ENCODE data around the gene NAGK. TPM values are rescaled to one million over a fixed set of nuclear protein-coding genes. Genes with fewer than 3 reads are reported as not detected.

Gene NAGK
- total RNA-seq, 1 donor from 2014 or later = 96.2 TPM

GRCh38 chr2:71108091-71108490, 39.6 kb downstream of the NAGK start:
- TF ChIP-seq CTCF (IDR thresholded peaks at IDR 0.05; ENCODE audit: unreplicated experiment) = no peak
- H3K36me3 Mint-ChIP-seq = peaks cover 12% of the 10 kb centered on the region
- no peaks in the 10 kb centered on the region for H3K4me1 Mint-ChIP-seq
- no peak overlapping the region for H3K4me3 Mint-ChIP-seq
- H3K9me3 Mint-ChIP-seq = peaks cover 9% of the 10 kb centered on the region
- no peak overlapping the region for H3K27ac Mint-ChIP-seq
- H3K27me3 Mint-ChIP-seq (ENCODE audit: low read depth) = no peaks in the 10 kb centered on the region
- DNase-seq (ENCODE audit: low spot score in 2 of 2, unreplicated experiment in 2 of 2) = no peak

GRCh38 chr2:71113843-71114242, 45.4 kb downstream of the NAGK start:
- H3K4me1 Mint-ChIP-seq = no peaks in the 10 kb centered on the region
- no peaks in the 10 kb centered on the region for H3K27me3 Mint-ChIP-seq (ENCODE audit: low read depth)
- H3K4me3 Mint-ChIP-seq = no peak overlapping the region
- peaks cover 9% of the 10 kb centered on the region for H3K9me3 Mint-ChIP-seq
- DNase-seq (ENCODE audit: low spot score in 2 of 2, unreplicated experiment in 2 of 2) = no peak
- H3K27ac Mint-ChIP-seq = no peak overlapping the region
- peaks cover 41% of the 10 kb centered on the region for H3K36me3 Mint-ChIP-seq
- TF ChIP-seq CTCF (IDR thresholded peaks at IDR 0.05; ENCODE audit: unreplicated experiment) = no peak

GRCh38 chr2:71117063-71117462, 48.6 kb downstream of the NAGK start:
- no peak for TF ChIP-seq CTCF (IDR thresholded peaks at IDR 0.05; ENCODE audit: unreplicated experiment)
- no peak overlapping the region for H3K27ac Mint-ChIP-seq
- peaks cover 9% of the 10 kb centered on the region for H3K9me3 Mint-ChIP-seq
- no peaks in the 10 kb centered on the region for H3K4me1 Mint-ChIP-seq
- H3K27me3 Mint-ChIP-seq (ENCODE audit: low read depth) = no peaks in the 10 kb centered on the region
- DNase-seq (ENCODE audit: low spot score in 2 of 2, unreplicated experiment in 2 of 2) = no peak
- H3K36me3 Mint-ChIP-seq = peaks cover 45% of the 10 kb centered on the region
- H3K4me3 Mint-ChIP-seq = no peak overlapping the region

GRCh38 chr2:71120195-71120594, 51.7 kb downstream of the NAGK start:
- no peaks in the 10 kb centered on the region for H3K4me1 Mint-ChIP-seq
- TF ChIP-seq CTCF (IDR thresholded peaks at IDR 0.05; ENCODE audit: unreplicated experiment) = no peak
- peaks cover 7% of the 10 kb centered on the region for H3K9me3 Mint-ChIP-seq
- H3K4me3 Mint-ChIP-seq = no peak overlapping the region
- H3K36me3 Mint-ChIP-seq = peaks cover 32% of the 10 kb centered on the region
- no peak overlapping the region for H3K27ac Mint-ChIP-seq
- DNase-seq (ENCODE audit: low spot score in 2 of 2, unreplicated experiment in 2 of 2) = no peak
- no peaks in the 10 kb centered on the region for H3K27me3 Mint-ChIP-seq (ENCODE audit: low read depth)

- H3K4me3 Mint-ChIP-seq = no peak overlapping the region
- no peaks in the 10 kb centered on the region for H3K4me1 Mint-ChIP-seq
- no peak for TF ChIP-seq CTCF (IDR thresholded peaks at IDR 0.05; ENCODE audit: unreplicated experiment)
- H3K36me3 Mint-ChIP-seq = peaks cover 30% of the 10 kb centered on the region
- peaks cover 7% of the 10 kb centered on the region for H3K9me3 Mint-ChIP-seq
- no peaks in the 10 kb centered on the region for H3K27me3 Mint-ChIP-seq (ENCODE audit: low read depth)
- no peak for DNase-seq (ENCODE audit: low spot score in 2 of 2, unreplicated experiment in 2 of 2)
- no peak overlapping the region for H3K27ac Mint-ChIP-seq
These were observed 53.0 kb downstream of the NAGK start for GRCh38 chr2:71121479-71121878.
